Calu3 (cell line): Measurements from ENCODE around the gene HIVEP2. TPM values are rescaled to one million over a fixed set of nuclear protein-coding genes. Genes with fewer than 3 reads are reported as not detected.
A peak's percentile ranks its signal among the peaks of the same experiment; 100 is the strongest.

Experiments
- BruUV-seq: library from RNA; stranded (reverse); fragments of 400-500 nt; replicated peaks from 2 replicates; lab custom pipeline; 2021; lab: Mats Ljungman, UMichigan
- CTCF ChIA-PET: fragments of 300-600 bp; sonication (Branson Sonifier 250); formaldehyde crosslinking; loops from one replicate; lab custom pipeline; 2022; ENCODE audit warnings: antibody characterized with exemption; lab: Charles Lee
- DNase-seq: peaks from one replicate; pipeline ENCODE4 v3.0.0; 2022
- H3K27ac Mint-ChIP-seq: one replicate; pipeline ENCODE4 v1.8.0; 2022; ENCODE audit warnings: mixed read lengths; ENCODE audit not compliant: unreplicated experiment
- H3K27me3 Mint-ChIP-seq: one replicate; pipeline ENCODE4 v1.8.0; 2022; ENCODE audit warnings: mixed read lengths; ENCODE audit not compliant: unreplicated experiment
- H3K36me3 Mint-ChIP-seq: one replicate; pipeline ENCODE4 v1.8.0; 2022; ENCODE audit warnings: mild to moderate bottlenecking, moderate library complexity, mixed read lengths; ENCODE audit not compliant: insufficient read depth, unreplicated experiment
- H3K4me1 Mint-ChIP-seq: one replicate; pipeline ENCODE4 v1.8.0; 2022; ENCODE audit warnings: mild to moderate bottlenecking, low read depth, mixed read lengths; ENCODE audit not compliant: unreplicated experiment
- H3K4me3 Mint-ChIP-seq: one replicate; pipeline ENCODE4 v1.8.0; 2022; ENCODE audit warnings: mild to moderate bottlenecking, low read depth, moderate library complexity, mixed read lengths; ENCODE audit not compliant: unreplicated experiment
- H3K9me3 Mint-ChIP-seq: one replicate; pipeline ENCODE4 v1.8.0; 2022; ENCODE audit warnings: low read depth, mixed read lengths; ENCODE audit not compliant: unreplicated experiment
- intact Hi-C: fragments of 100-400 bp; cut with micrococcal nuclease; formaldehyde crosslinking; loops from one replicate; pipeline ENCODE4 v1.10.0; 2022; ENCODE audit not compliant: unreplicated experiment
- total RNA-seq: library from RNA; stranded (reverse); gene quantifications from 2 replicates; pipeline ENCODE4 v1.2.3, GENCODE V29; 2022
- TF ChIP-seq, protein P1 (sequence below): fragments of 200-600 bp; IDR thresholded peaks from one replicate; pipeline ENCODE4 v1.8.0; 2022; ENCODE audit warnings: antibody characterized with exemption; ENCODE audit not compliant: unreplicated experiment

HIVEP2 gene
- total RNA-seq, 1 experiment from 2014 or later, result 18.4 TPM

DNA sequence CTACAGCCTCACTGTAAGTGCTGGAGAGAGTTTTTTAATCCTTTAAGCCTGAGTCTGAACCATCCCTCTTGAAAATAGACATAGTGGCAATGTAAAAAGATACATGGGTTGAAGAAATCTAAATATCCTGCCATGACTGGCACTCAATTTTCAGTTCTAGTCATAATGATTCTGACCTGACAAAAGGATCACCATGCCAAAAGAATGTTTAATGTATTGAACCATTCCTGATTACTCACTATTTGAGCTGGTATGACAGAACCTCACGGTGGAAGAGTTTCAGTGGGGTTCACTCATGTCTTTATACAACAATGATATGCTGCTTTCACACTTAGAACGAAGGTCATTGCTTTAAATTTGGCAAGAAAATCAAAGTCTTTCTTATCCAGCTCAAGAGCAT, 93.4 kb downstream of the HIVEP2 start:
- TF ChIP-seq, protein P1, sequence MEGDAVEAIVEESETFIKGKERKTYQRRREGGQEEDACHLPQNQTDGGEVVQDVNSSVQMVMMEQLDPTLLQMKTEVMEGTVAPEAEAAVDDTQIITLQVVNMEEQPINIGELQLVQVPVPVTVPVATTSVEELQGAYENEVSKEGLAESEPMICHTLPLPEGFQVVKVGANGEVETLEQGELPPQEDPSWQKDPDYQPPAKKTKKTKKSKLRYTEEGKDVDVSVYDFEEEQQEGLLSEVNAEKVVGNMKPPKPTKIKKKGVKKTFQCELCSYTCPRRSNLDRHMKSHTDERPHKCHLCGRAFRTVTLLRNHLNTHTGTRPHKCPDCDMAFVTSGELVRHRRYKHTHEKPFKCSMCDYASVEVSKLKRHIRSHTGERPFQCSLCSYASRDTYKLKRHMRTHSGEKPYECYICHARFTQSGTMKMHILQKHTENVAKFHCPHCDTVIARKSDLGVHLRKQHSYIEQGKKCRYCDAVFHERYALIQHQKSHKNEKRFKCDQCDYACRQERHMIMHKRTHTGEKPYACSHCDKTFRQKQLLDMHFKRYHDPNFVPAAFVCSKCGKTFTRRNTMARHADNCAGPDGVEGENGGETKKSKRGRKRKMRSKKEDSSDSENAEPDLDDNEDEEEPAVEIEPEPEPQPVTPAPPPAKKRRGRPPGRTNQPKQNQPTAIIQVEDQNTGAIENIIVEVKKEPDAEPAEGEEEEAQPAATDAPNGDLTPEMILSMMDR, result no peak
- no peak overlapping the region for H3K4me3 Mint-ChIP-seq
- H3K27ac Mint-ChIP-seq, result peak overlapping the region; percentile 75
- BruUV-seq, result no TSS peak
- no peaks in the 10 kb centered on the region for H3K27me3 Mint-ChIP-seq
- no peak for DNase-seq
- intact Hi-C loops, result loop anchor here (2.0 to 5.0 kb wide), 2 partner anchors 17 to 36 kb away; no protein-coding TSS in a partner anchor
- peaks cover 8% of the 10 kb centered on the region for H3K36me3 Mint-ChIP-seq
- peaks cover 79% of the 10 kb centered on the region for H3K4me1 Mint-ChIP-seq
- CTCF ChIA-PET, result interaction anchor here (0.7 to 2.1 kb wide), 2 partner anchors 8 to 16 kb away, joined by 3 to 6 read pairs; no protein-coding TSS in a partner anchor
- no peaks in the 10 kb centered on the region for H3K9me3 Mint-ChIP-seq

GRCh38 chr6:142850679-142851423, 94.1 kb downstream of the HIVEP2 start:
- Mint-ChIP-seq H3K9me3 (no peaks in the 10 kb centered on the region), H3K4me1 (peaks cover 79% of the 10 kb centered on the region), H3K36me3 (peaks cover 10% of the 10 kb centered on the region), H3K27me3 (no peaks in the 10 kb centered on the region), H3K27ac (peak overlapping the region; percentile 75), H3K4me3 (no peak overlapping the region)
- DNase-seq, result no peak
- intact Hi-C loops, result loop anchor here (2.0 to 5.0 kb wide), 2 partner anchors 18 to 36 kb away; no protein-coding TSS in a partner anchor
- CTCF ChIA-PET, result no interaction called here
- BruUV-seq, result no TSS peak
- TF ChIP-seq, protein P1, result no peak

- Mint-ChIP-seq H3K27me3 (no peaks in the 10 kb centered on the region), H3K27ac (peak overlapping the region; percentile 46), H3K36me3 (peaks cover 19% of the 10 kb centered on the region), H3K9me3 (no peaks in the 10 kb centered on the region), H3K4me3 (no peak overlapping the region), H3K4me1 (peaks cover 80% of the 10 kb centered on the region)
- no TSS peak for BruUV-seq
- CTCF ChIA-PET, result interaction anchor here (1.3 kb wide), 1 partner anchor 21 kb away, joined by 3 read pairs; no protein-coding TSS in a partner anchor
- intact Hi-C loops, result loop anchor here (10.0 kb wide), 2 partner anchors 96 to 154 kb away; partner anchors contain the start of gene HIVEP2
- TF ChIP-seq, protein P1, result no peak
- DNase-seq, result no peak
Measured at GRCh38 chr6:142848976-142849375, 96.0 kb downstream of the HIVEP2 start.

DNA sequence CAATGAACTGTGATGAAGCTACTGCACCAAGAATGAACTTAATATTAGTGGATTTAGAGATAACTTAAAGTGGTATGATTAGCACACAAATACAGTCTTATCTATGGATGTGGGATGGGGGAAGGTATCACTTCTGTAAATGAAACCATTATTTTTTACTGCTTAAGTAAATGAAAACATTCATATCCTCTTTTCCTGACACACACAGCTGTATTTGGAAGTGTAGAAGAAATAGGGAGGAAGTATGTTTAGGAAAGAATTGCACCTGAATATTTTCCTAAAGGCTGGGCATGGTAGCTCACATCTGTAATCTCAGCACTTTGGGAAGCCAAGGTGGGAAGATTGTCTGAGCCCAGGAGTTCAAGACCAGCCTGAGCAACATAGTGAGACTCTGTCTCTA, 96.8 kb downstream of the HIVEP2 start:
- Mint-ChIP-seq H3K4me3 (no peak overlapping the region), H3K27ac (no peak overlapping the region), H3K4me1 (peaks cover 77% of the 10 kb centered on the region), H3K9me3 (no peaks in the 10 kb centered on the region), H3K36me3 (peaks cover 13% of the 10 kb centered on the region), H3K27me3 (no peaks in the 10 kb centered on the region)
- BruUV-seq, result no TSS peak
- TF ChIP-seq, protein P1, result no peak
- intact Hi-C loops, result loop anchor here (10.0 kb wide), 2 partner anchors 97 to 153 kb away; partner anchors contain the start of gene HIVEP2
- CTCF ChIA-PET, result interaction anchor here (1.3 kb wide), 1 partner anchor 20 kb away, joined by 3 read pairs; no protein-coding TSS in a partner anchor
- no peak for DNase-seq
